Activated gamma-delta T cell treated with anti-CD3 and anti-CD28 coated beads, Interleukin-2, amount 50 U/mL, for 16 hours (primary cell): ENCODE measurements around the gene GMEB2.
"Not testable (repeated sequence)": the region's sequence is repeated elsewhere in the genome, so short reads cannot be mapped to it uniquely, and the experiment has no call there.

ENCODE experiments used
- DNase-seq: peaks from one replicate; pipeline ENCODE4 v3.0.0-alpha.2; 2020; ENCODE audit warnings: low read depth

The GMEB2 gene

GRCh38 chr20:63612276-63612931, 14.5 kb downstream of the GMEB2 start:
- no peak for DNase-seq

- no peak for DNase-seq
These were observed 15.3 kb downstream of the GMEB2 start for GRCh38 chr20:63611646-63612045.

- DNase-seq = no peak
These were observed 16.1 kb downstream of the GMEB2 start for GRCh38 chr20:63610581-63611435.

GRCh38 chr20:63606686-63607085, 20.2 kb downstream of the GMEB2 start:
- DNase-seq = no peak

- no peak for DNase-seq
These were observed 24.6 kb downstream of the GMEB2 start for GRCh38 chr20:63602321-63602720.

GRCh38 chr20:63601679-63602078, 25.2 kb downstream of the GMEB2 start:
- DNase-seq = not testable (repeated sequence)

GRCh38 chr20:63599396-63600050, 27.4 kb downstream of the GMEB2 start:
- DNase-seq = no peak

GRCh38 chr20:63598479-63599395, 28.2 kb downstream of the GMEB2 start:
- DNase-seq = no peak

GRCh38 chr20:63597651-63598478, 29.0 kb downstream of the GMEB2 start:
- no peak for DNase-seq

- no peak for DNase-seq
These were observed 30.5 kb downstream of the GMEB2 start for GRCh38 chr20:63596423-63596822.

GRCh38 chr20:63595416-63596127, 31.3 kb downstream of the GMEB2 start:
- DNase-seq = no peak

GRCh38 chr20:63594043-63594561, 32.8 kb downstream of the GMEB2 start:
- DNase-seq = no peak

GRCh38 chr20:63592661-63593060, 34.2 kb downstream of the GMEB2 start:
- DNase-seq = no peak

GRCh38 chr20:63591786-63592355, 35.0 kb downstream of the GMEB2 start:
- no peak for DNase-seq

- DNase-seq = no peak
These were observed 35.8 kb downstream of the GMEB2 start for GRCh38 chr20:63591147-63591533.

- DNase-seq = no peak
These were observed 36.4 kb downstream of the GMEB2 start for GRCh38 chr20:63590218-63591146.

- no peak for DNase-seq
These were observed 37.4 kb downstream of the GMEB2 start for GRCh38 chr20:63589261-63590217.
